ENCODE measurements around the gene SPCS3. TPM values are rescaled to one million over a fixed set of nuclear protein-coding genes. Genes with fewer than 3 reads are reported as not detected.

SPCS3 gene
- total RNA-seq: 43.6 and 54.8 TPM in 2 replicates

DNA sequence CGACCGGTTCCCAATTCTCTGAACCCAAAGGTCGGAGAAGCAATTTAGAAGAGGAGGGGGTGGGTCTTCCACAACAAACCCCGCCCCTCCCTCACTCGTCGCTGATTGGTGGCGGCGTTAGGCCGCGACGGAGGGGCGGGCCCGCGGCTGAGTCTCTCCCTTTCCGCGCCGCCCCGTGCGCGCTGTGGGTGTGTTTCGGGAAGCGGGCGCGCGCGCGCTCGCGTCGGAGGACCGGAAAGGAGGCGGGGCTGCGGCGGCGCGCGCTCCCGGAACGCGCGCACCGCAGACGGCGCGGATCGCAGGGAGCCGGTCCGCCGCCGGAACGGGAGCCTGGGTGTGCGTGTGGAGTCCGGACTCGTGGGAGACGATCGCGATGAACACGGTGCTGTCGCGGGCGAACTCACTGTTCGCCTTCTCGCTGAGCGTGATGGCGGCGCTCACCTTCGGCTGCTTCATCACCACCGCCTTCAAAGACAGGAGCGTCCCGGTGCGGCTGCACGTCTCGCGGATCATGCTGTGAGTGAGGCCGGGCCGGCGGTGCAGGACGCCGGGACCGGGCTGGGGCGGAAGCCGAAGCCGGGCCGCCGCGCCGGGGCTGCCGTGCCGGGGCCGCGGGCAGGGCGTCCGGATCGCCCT lies at the start of gene SPCS3:
Gene SPCS3 (plus strand): TSS at position 263 of the 636 bp plus-strand sequence. CDS start 111 bp downstream, at position 374.

Other genes with a start within 250 kb of the SPCS3 start
- gene SPATA4, start 124.4 kb upstream of the SPCS3 start, total RNA-seq: 0.16 and 0.38 TPM in 2 replicates
- 0.38 TPM in 1 of 2 replicates, not detected in the other for gene ASB5, start 50.7 kb upstream of the SPCS3 start, total RNA-seq